A673 (cell line): ENCODE measurements around the gene RORB. TPM values are rescaled to one million over a fixed set of nuclear protein-coding genes. Genes with fewer than 3 reads are reported as not detected.

Source experiments
- BruUV-seq: library from RNA; stranded (reverse); fragments of 400-500 nt; replicated peaks from 2 replicates; lab custom pipeline; 2021; lab: Mats Ljungman, UMichigan
- CTCF ChIA-PET: fragments of 300-600 bp; sonication (Branson Sonifier 250); formaldehyde crosslinking; loops from one replicate; lab custom pipeline; 2022; ENCODE audit warnings: antibody characterized with exemption; lab: Charles Lee
- POLR2A ChIA-PET: fragments of 300-600 bp; sonication (Branson Sonifier 250); formaldehyde crosslinking; loops from one replicate; lab custom pipeline; 2022; ENCODE audit warnings: antibody characterized with exemption; ENCODE audit not compliant: low non-redundant PET; lab: Charles Lee
- DNase-seq: peaks from one replicate; pipeline ENCODE4 v3.0.0-alpha.2; 2015; ENCODE audit warnings: low spot score
- H3K27ac ChIP-seq: fragments of 200-600 bp; sonication (generic); 2 replicates; pipeline ENCODE4 v1.5.1; 2016; ENCODE audit warnings: mixed run types, low read depth, mild to moderate bottlenecking, mixed read lengths, antibody characterized with exemption, low read length; ENCODE audit not compliant: poor library complexity, severe bottlenecking
- H3K27me3 ChIP-seq: fragments of 200-600 bp; sonication (generic); replicated peaks from 2 replicates; pipeline ENCODE4 v1.6.1; 2017; ENCODE audit warnings: mixed run types, low read depth, mild to moderate bottlenecking, mixed read lengths, antibody characterized with exemption, low read length; ENCODE audit not compliant: insufficient read depth, poor library complexity
- H3K36me3 ChIP-seq: fragments of 200-600 bp; sonication (generic); 2 replicates; pipeline ENCODE4 v1.6.1; 2016; ENCODE audit warnings: mixed run types, mild to moderate bottlenecking, mixed read lengths, antibody characterized with exemption, low read length; ENCODE audit not compliant: insufficient read depth, poor library complexity, severe bottlenecking
- H3K4me1 ChIP-seq: fragments of 200-600 bp; sonication (generic); 2 replicates; pipeline ENCODE4 v1.6.1; 2017; ENCODE audit warnings: mixed run types, mild to moderate bottlenecking, mixed read lengths, antibody characterized with exemption, low read length; ENCODE audit not compliant: insufficient read depth, poor library complexity, severe bottlenecking
- H3K4me3 ChIP-seq: fragments of 200-600 bp; sonication (generic); 2 replicates; pipeline ENCODE4 v1.5.1; 2016; ENCODE audit warnings: low read depth, mixed run types, mild to moderate bottlenecking, mixed read lengths, low read length; ENCODE audit not compliant: poor library complexity, severe bottlenecking
- H3K9me3 ChIP-seq: fragments of 200-600 bp; sonication (generic); 2 replicates; pipeline ENCODE4 v1.6.1; 2016; ENCODE audit warnings: mixed run types, low read depth, mild to moderate bottlenecking, mixed read lengths, antibody characterized with exemption, low read length; ENCODE audit not compliant: poor library complexity, severe bottlenecking
- CTCF ChIP-seq: fragments of 300-800, 200-600 bp; sonication (generic); conservative IDR thresholded peaks from 2 replicates; pipeline ENCODE4 v1.5.1; 2017; ENCODE audit warnings: low read depth, mild to moderate bottlenecking, antibody characterized with exemption, low read length, moderate library complexity, mixed read lengths
- EZH2 ChIP-seq: fragments of 200-600 bp; sonication (generic); IDR thresholded peaks from 2 replicates; pipeline ENCODE4 v1.6.1; 2017; ENCODE audit warnings: borderline replicate concordance, low read depth, mild to moderate bottlenecking, mixed read lengths, antibody characterized with exemption, low read length; ENCODE audit not compliant: poor library complexity, severe bottlenecking
- intact Hi-C: fragments of 100-400 bp; cut with micrococcal nuclease; formaldehyde crosslinking; loops from one replicate; pipeline ENCODE4 v1.10.0; 2022; ENCODE audit not compliant: unreplicated experiment
- total RNA-seq: library from RNA; stranded (reverse); gene quantifications from 2 replicates; pipeline ENCODE4 v1.2.3, GENCODE V29; 2021

The RORB gene
- total RNA-seq, 1 experiment from 2014 or later, result 0.02 TPM

GRCh38 chr9:74724317-74724716 is 227.2 kb downstream of the RORB start:
- no peak overlapping the region for H3K27ac ChIP-seq
- H3K4me3 ChIP-seq, result no peak overlapping the region
- TF ChIP-seq EZH2 (no peak), CTCF (no peak)
- intact Hi-C loops, result no loop called here
- no TSS peak for BruUV-seq
- ChIA-PET CTCF (no interaction called here), POLR2A (no interaction called here)
- no peak for DNase-seq
- H3K36me3 ChIP-seq, result no peaks in the 10 kb centered on the region
- no peaks in the 10 kb centered on the region for H3K4me1 ChIP-seq
- peaks cover 16% of the 10 kb centered on the region for H3K27me3 ChIP-seq
- H3K9me3 ChIP-seq, result no peaks in the 10 kb centered on the region

DNA sequence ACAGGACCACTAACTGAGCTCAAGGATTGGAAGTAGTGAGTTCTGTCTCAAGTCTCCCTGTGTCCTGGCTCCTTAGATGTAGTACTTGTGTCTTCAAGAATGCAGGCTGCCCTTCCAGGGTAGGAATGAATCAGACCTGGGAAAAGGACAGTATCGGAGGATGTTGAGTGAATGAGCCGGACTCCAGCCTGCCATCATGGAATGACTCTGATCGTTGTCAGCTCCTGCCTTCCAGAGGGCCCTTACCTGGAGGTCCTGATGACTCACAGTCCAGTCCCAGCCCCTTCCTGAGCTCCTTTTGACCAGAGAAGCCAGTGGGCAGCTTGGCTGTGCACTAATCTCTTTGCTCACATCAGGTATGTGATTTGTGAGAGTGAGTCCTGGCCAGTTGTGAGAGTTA is 229.4 kb downstream of the RORB start:
- POLR2A ChIA-PET, result no interaction called here
- DNase-seq, result no peak
- TF ChIP-seq EZH2 (no peak), CTCF (no peak)
- Histone ChIP-seq H3K4me3 (no peak overlapping the region), H3K27me3 (peaks cover 14% of the 10 kb centered on the region), H3K9me3 (no peaks in the 10 kb centered on the region), H3K36me3 (no peaks in the 10 kb centered on the region), H3K27ac (no peak overlapping the region), H3K4me1 (no peaks in the 10 kb centered on the region)
- intact Hi-C loops, result no loop called here
- BruUV-seq, result no TSS peak
- CTCF ChIA-PET, result no interaction called here

DNA sequence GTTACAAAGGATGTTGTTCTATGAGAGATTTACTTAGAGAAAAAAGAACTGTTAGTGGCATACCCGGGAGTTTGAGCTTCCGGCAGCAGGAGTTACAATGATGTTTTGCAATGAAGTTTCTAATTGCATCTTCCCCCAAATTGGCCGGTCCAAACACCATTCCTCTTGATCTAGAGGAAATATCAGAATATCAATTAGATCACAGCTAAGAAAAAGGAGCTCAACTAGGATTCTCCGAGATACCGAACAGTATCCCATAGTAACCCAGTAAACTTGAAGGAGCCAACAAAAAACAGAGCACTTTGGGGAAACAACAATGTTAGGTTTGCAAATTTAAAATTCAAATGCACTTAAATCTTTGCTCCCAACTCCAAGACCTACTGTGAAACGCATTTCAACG is 231.0 kb downstream of the RORB start:
- no peaks in the 10 kb centered on the region for H3K9me3 ChIP-seq
- ChIA-PET POLR2A (no interaction called here), CTCF (no interaction called here)
- BruUV-seq, result no TSS peak
- peaks cover 13% of the 10 kb centered on the region for H3K27me3 ChIP-seq
- intact Hi-C loops, result no loop called here
- H3K36me3 ChIP-seq, result no peaks in the 10 kb centered on the region
- no peak overlapping the region for H3K4me3 ChIP-seq
- DNase-seq, result no peak
- H3K27ac ChIP-seq, result no peak overlapping the region
- TF ChIP-seq EZH2 (no peak), CTCF (no peak)
- H3K4me1 ChIP-seq, result no peaks in the 10 kb centered on the region
